IMR-90 (cell line): ENCODE results near the gene FGG. TPM values are rescaled to one million over a fixed set of nuclear protein-coding genes. Genes with fewer than 3 reads are reported as not detected.

Source experiments
- ATAC-seq: fragments of 200-7000 bp; cut with Tn5 transposase; 2 replicates; pipeline ENCODE4 v1.9.1; 2020; ENCODE audit warnings: low read depth, mild to moderate bottlenecking, moderate library complexity
- BruUV-seq: library from RNA; stranded (reverse); fragments of 400-500 nt; replicated peaks from 2 replicates; lab custom pipeline; 2021; lab: Mats Ljungman, UMichigan
- CTCF ChIA-PET: fragments of 300-600 bp; formaldehyde crosslinking; extraction: SDS; loops from one replicate; lab custom pipeline; 2021; ENCODE audit warnings: antibody characterized with exemption; lab: Yijun Ruan, JAX
- POLR2A ChIA-PET: fragments of 300-600 bp; sonication (Branson Sonifier 250); formaldehyde crosslinking; loops from one replicate; lab custom pipeline; 2022; ENCODE audit warnings: antibody characterized with exemption; ENCODE audit not compliant: unreplicated experiment; lab: Charles Lee
- DNase-seq: peaks from one replicate; pipeline ENCODE4 v3.0.0; 2013
- H2AFZ ChIP-seq: replicated peaks from 2 replicates; pipeline ENCODE3; 2013; ENCODE audit warnings: low read length, mild to moderate bottlenecking; ENCODE audit not compliant: poor library complexity
- H2AK5ac ChIP-seq: 2 replicates; pipeline ENCODE4 v1.6.1; 2013; ENCODE audit warnings: low read depth, low read length, inconsistent platforms
- H2AK9ac ChIP-seq: replicated peaks from 2 replicates; pipeline ENCODE3; 2013; ENCODE audit warnings: mild to moderate bottlenecking, low read depth, low read length, moderate library complexity; ENCODE audit not compliant: poor library complexity
- H2BK120ac ChIP-seq: 2 replicates; pipeline ENCODE4 v1.6.1; 2013; ENCODE audit warnings: low read depth, low read length, inconsistent platforms
- H2BK15ac ChIP-seq: 3 replicates; pipeline ENCODE4 v1.6.1; 2013; ENCODE audit warnings: low read depth, low read length, inconsistent platforms
- H2BK20ac ChIP-seq: 2 replicates; pipeline ENCODE4 v1.6.1; 2013; ENCODE audit warnings: low read depth, mild to moderate bottlenecking, inconsistent platforms, low read length, moderate library complexity
- H2BK5ac ChIP-seq: 2 replicates; pipeline ENCODE4 v1.6.1; 2013; ENCODE audit warnings: mild to moderate bottlenecking, low read depth, low read length, inconsistent platforms; ENCODE audit not compliant: poor library complexity, severe bottlenecking
- H3K14ac ChIP-seq: replicated peaks from 2 replicates; pipeline ENCODE4 v1.6.1; 2013; ENCODE audit warnings: low read depth, low read length, inconsistent platforms
- H3K18ac ChIP-seq: 2 replicates; pipeline ENCODE4 v1.6.1; 2013; ENCODE audit warnings: low read depth, low read length, control low read depth
- H3K23ac ChIP-seq: 2 replicates; pipeline ENCODE4 v1.6.1; 2013; ENCODE audit warnings: low read depth, low read length, inconsistent platforms
- H3K27ac ChIP-seq: 2 replicates; pipeline ENCODE4 v1.5.1; 2013; ENCODE audit warnings: mild to moderate bottlenecking, control low read depth, low read length; ENCODE audit not compliant: insufficient read depth
- H3K27me3 ChIP-seq: 2 replicates; pipeline ENCODE4 v1.6.1; 2013; ENCODE audit warnings: low read length; ENCODE audit not compliant: control insufficient read depth, insufficient read depth
- H3K36me3 ChIP-seq: 2 replicates; pipeline ENCODE4 v1.6.1; 2013; ENCODE audit warnings: low read length, mixed read lengths; ENCODE audit not compliant: control insufficient read depth, insufficient read depth
- H3K4ac ChIP-seq: 2 replicates; pipeline ENCODE4 v1.6.1; 2013; ENCODE audit warnings: low read depth, low read length, inconsistent platforms
- H3K4me1 ChIP-seq: 2 replicates; pipeline ENCODE4 v1.6.1; 2013; ENCODE audit warnings: low read length, mixed read lengths; ENCODE audit not compliant: control insufficient read depth, insufficient read depth
- H3K4me2 ChIP-seq: 2 replicates; pipeline ENCODE4 v1.6.1; 2013; ENCODE audit warnings: low read depth, mild to moderate bottlenecking, control low read depth, low read length, moderate library complexity
- H3K4me3 ChIP-seq: 2 replicates; pipeline ENCODE4 v1.5.1; 2013; ENCODE audit warnings: low read depth, mild to moderate bottlenecking, control low read depth, low read length, moderate library complexity; ENCODE audit not compliant: insufficient read depth
- H3K56ac ChIP-seq: 2 replicates; pipeline ENCODE4 v1.6.1; 2013; ENCODE audit warnings: low read length, inconsistent platforms; ENCODE audit not compliant: insufficient read depth; ENCODE audit errors: extremely low read depth
- H3K79me1 ChIP-seq, 2 experiments: 2 replicates each; pipeline ENCODE4 v1.6.1; 2013; ENCODE audit warnings: low read length in 2 of 2, inconsistent platforms in 1 of 2, low read depth in 1 of 2
- H3K9ac ChIP-seq: 2 replicates; pipeline ENCODE4 v1.6.1; 2013; ENCODE audit warnings: low read depth, low read length, control low read depth
- H3K9me1 ChIP-seq: 2 replicates; pipeline ENCODE4 v1.6.1; 2013; ENCODE audit warnings: low read length, inconsistent platforms; ENCODE audit not compliant: insufficient read depth
- H3K9me3 ChIP-seq: 2 replicates; pipeline ENCODE4 v1.6.1; 2013; ENCODE audit warnings: low read length; ENCODE audit not compliant: control insufficient read depth, insufficient read depth
- H4K20me1 ChIP-seq: 2 replicates; pipeline ENCODE4 v1.6.1; 2013; ENCODE audit warnings: low read length, inconsistent platforms; ENCODE audit not compliant: insufficient read depth
- H4K5ac ChIP-seq: 2 replicates; pipeline ENCODE4 v1.6.1; 2013; ENCODE audit warnings: mild to moderate bottlenecking, low read depth, low read length, control low read depth
- H4K8ac ChIP-seq, 2 experiments: 2 replicates each; pipeline ENCODE4 v1.6.1; 2013; ENCODE audit warnings: low read depth in 2 of 2, low read length in 2 of 2, control low read depth in 1 of 2, inconsistent platforms in 1 of 2
- H4K91ac ChIP-seq: 2 replicates; pipeline ENCODE4 v1.6.1; 2013; ENCODE audit warnings: low read depth, low read length, inconsistent platforms; ENCODE audit not compliant: insufficient read depth
- BHLHE40 ChIP-seq: fragments of 150-350 bp; IDR thresholded peaks from 2 replicates; pipeline ENCODE4 v1.6.1; 2016; ENCODE audit warnings: mild to moderate bottlenecking, low read depth, low read length
- CEBPB ChIP-seq: IDR thresholded peaks from 2 replicates; pipeline ENCODE4 v1.6.1; 2012; ENCODE audit warnings: low read depth, low read length, improper control_type of control experiment
- ELK1 ChIP-seq: fragments of 150-350 bp; IDR thresholded peaks from 2 replicates; pipeline ENCODE4 v1.6.1; 2016; ENCODE audit warnings: low read depth, mild to moderate bottlenecking, low read length, moderate library complexity, borderline replicate concordance
- WGBS, 2 experiments: methylation state at CpG; one replicate each; pipeline versions ENCODE4 v1.1.5 to v1.1.7; 2013; ENCODE audit warnings: missing lambda C conversion rate in 2 of 2; ENCODE audit not compliant: insufficient read length in 1 of 2; ENCODE audit errors: extremely low coverage in 2 of 2; 5-methylcytosine and 5-hydroxymethylcytosine counted together
- dilution Hi-C: fragments of 300-500 bp; cut with HindIII; formaldehyde crosslinking; loops from one replicate; pipeline ENCODE4 v1.14.3; 2018; ENCODE audit warnings: low sequenced_read_pairs; ENCODE audit not compliant: unreplicated experiment
- in situ Hi-C: fragments of 300-500 bp; cut with MboI; formaldehyde crosslinking; loops from 3 replicates; pipeline ENCODE4 v1.14.3; 2019; ENCODE audit warnings: low sequenced_read_pairs, inconsistent platforms, mixed read lengths
- intact Hi-C: fragments of 100-400 bp; cut with micrococcal nuclease; formaldehyde crosslinking; loops from 2 replicates; pipeline ENCODE4 v1.10.0; 2022
- polyA plus RNA-seq, 3 experiments: library from polyadenylated mRNA; depleted of rRNA; stranded (reverse); fragments of >200 nt; gene quantifications; 2 replicates each; pipeline ENCODE4 v1.2.3, GENCODE V29; 2012; ENCODE audit warnings: low replicate concordance in 1 of 3
- total RNA-seq: library from RNA; depleted of rRNA; stranded (reverse); fragments of >200 nt; gene quantifications from 2 replicates; pipeline ENCODE4 v1.2.3, GENCODE V29; 2012

Gene FGG
- total and polyA plus RNA-seq, 2 of the 4 experiments (the other 2 are of a cell fraction) = not detected

- WGBS, 2 experiments = no CpG with 5 or more reads among the region's 4 CpGs
- Histone ChIP-seq H3K4ac (no peak overlapping the region), H3K18ac (no peak overlapping the region), H3K56ac (no peak overlapping the region), H3K9me1 (no peaks in the 10 kb centered on the region), H4K20me1 (no peaks in the 10 kb centered on the region), H4K91ac (no peak overlapping the region), H3K36me3 (no peaks in the 10 kb centered on the region), H4K8ac (no peak overlapping the region), H3K4me1 (no peaks in the 10 kb centered on the region), H2AK9ac (no peak overlapping the region), H3K27me3 (no peaks in the 10 kb centered on the region), H3K4me3 (no peak overlapping the region), H3K9ac (no peak overlapping the region), H3K23ac (no peak overlapping the region), H3K27ac (no peak overlapping the region), H4K5ac (no peak overlapping the region), H3K9me3 (no peaks in the 10 kb centered on the region), H2AFZ (no peak overlapping the region), H3K14ac (no peak overlapping the region), H2BK20ac (no peak overlapping the region), H3K4me2 (peak overlapping the region; percentile 49; the same call in 1 of the 2 replicates), H2BK120ac (no peak overlapping the region), H2BK15ac (no peak overlapping the region), H2AK5ac (no peak overlapping the region), H2BK5ac (no peak overlapping the region), H3K79me1 (no peaks in the 10 kb centered on the region)
- no TSS peak for BruUV-seq
- dilution Hi-C loops (no loop called here), in situ Hi-C loops (loop anchor here (25.0 kb wide), 1 partner anchor 801 kb away; no protein-coding TSS in a partner anchor), intact Hi-C loops (no loop called here)
- POLR2A ChIA-PET = no interaction called here
- CTCF ChIA-PET = no interaction called here
- peak; percentile 55 for DNase-seq
- ATAC-seq = peak; percentile 62
- TF ChIP-seq CEBPB (0 out of 2 replicates have a peak, but pooled peaks have one; percentile 0), ELK1 (no peak), BHLHE40 (no peak; the same call in 1 of the 2 replicates)
These were observed 51.6 kb downstream of the FGG start for GRCh38 chr4:154560824-154561231.
